Right ventricle myocardium superior (tissue), 1 donor: Measurements from ENCODE around the gene SYK. TPM values are rescaled to one million over a fixed set of nuclear protein-coding genes. Genes with fewer than 3 reads are reported as not detected.
A peak's percentile ranks its signal among the peaks of the same experiment; 100 is the strongest.

ENCODE experiments used
- ATAC-seq: fragments of 200-7000 bp; cut with Tn5 transposase; one replicate; pipeline ENCODE4 v1.9.1; 2020; ENCODE audit warnings: mild to moderate bottlenecking; ENCODE audit not compliant: poor library complexity
- DNase-seq: peaks from one replicate; pipeline ENCODE4 v3.0.0-alpha.2; 2020
- intact Hi-C: fragments of 100-400 bp; cut with DNase I; formaldehyde crosslinking; loops from one replicate; pipeline ENCODE4 v1.11.2; 2022
- total RNA-seq: library from RNA; stranded (reverse); fragmentation: NEBNext Ultra II Directional; extraction: Animal tissue kit (Norgen Biotek cat#: 25700); gene quantifications from one replicate; pipeline ENCODE4 v1.2.1, GENCODE V29; 2021
- donor health status: DM: no; HTN: yes; CAD: no; lungs with severe emphysema.

Gene SYK
- total RNA-seq, 1 donor from 2014 or later = 6.5 TPM

GRCh38 chr9:90909747-90910283 lies 108.2 kb downstream of the SYK start:
- DNase-seq (no peak), ATAC-seq (no peak)
- intact Hi-C loops = loop anchor here (10.0 kb wide), 1 partner anchor 775 kb away; no protein-coding TSS in a partner anchor

GRCh38 chr9:90914196-90914595 lies 112.6 kb downstream of the SYK start:
- intact Hi-C loops = loop anchor here (10.0 kb wide), 1 partner anchor 771 kb away; no protein-coding TSS in a partner anchor
- no peak for ATAC-seq
- DNase-seq = no peak

GRCh38 chr9:90914868-90915483 lies 113.4 kb downstream of the SYK start:
- peak; percentile 93 for ATAC-seq

GRCh38 chr9:90915693-90916092 lies 114.1 kb downstream of the SYK start:
- ATAC-seq = no peak
- intact Hi-C loops = loop anchor here (5.0 to 10.0 kb wide), 2 partner anchors 512 to 769 kb away; no protein-coding TSS in a partner anchor
- no peak for DNase-seq

More at GRCh38 chr9:90914868-90915483, 113.4 kb downstream of the SYK start:
- intact Hi-C loops = loop anchor here (5.0 to 10.0 kb wide), 2 partner anchors 512 to 770 kb away; no protein-coding TSS in a partner anchor
- peak; percentile 75 for DNase-seq

GRCh38 chr9:90916147-90916734 lies 114.6 kb downstream of the SYK start:
- ATAC-seq (no peak), DNase-seq (no peak)
- intact Hi-C loops = loop anchor here (5.0 to 10.0 kb wide), 2 partner anchors 511 to 769 kb away; no protein-coding TSS in a partner anchor

- ATAC-seq = peak; percentile 81
- peak; percentile 77 for DNase-seq
- intact Hi-C loops = loop anchor here (5.0 to 10.0 kb wide), 2 partner anchors 507 to 765 kb away; no protein-coding TSS in a partner anchor
Observed at GRCh38 chr9:90919883-90920282, 118.3 kb downstream of the SYK start.

- intact Hi-C loops = no loop called here
- DNase-seq (peak; percentile 91), ATAC-seq (peak; percentile 96)
Observed at GRCh38 chr9:90921104-90921503, 119.5 kb downstream of the SYK start.

- intact Hi-C loops = no loop called here
- no peak for ATAC-seq
Observed at GRCh38 chr9:90921969-90922368, 120.3 kb downstream of the SYK start.

GRCh38 chr9:90925581-90926257 lies 124.1 kb downstream of the SYK start:
- DNase-seq (no peak), ATAC-seq (no peak)
- intact Hi-C loops = no loop called here

More at GRCh38 chr9:90921969-90922368, 120.3 kb downstream of the SYK start:
- DNase-seq = no peak

- DNase-seq = no peak
- intact Hi-C loops = no loop called here
- no peak for ATAC-seq
Observed at GRCh38 chr9:90926936-90927335, 125.3 kb downstream of the SYK start.

- intact Hi-C loops = no loop called here
- DNase-seq (no peak), ATAC-seq (no peak)
Observed at GRCh38 chr9:90927496-90927895, 125.9 kb downstream of the SYK start.

- no peak for ATAC-seq
- intact Hi-C loops = no loop called here
- DNase-seq = no peak
Observed at GRCh38 chr9:90929626-90930025, 128.0 kb downstream of the SYK start.

- no peak for ATAC-seq
- DNase-seq = no peak
- intact Hi-C loops = no loop called here
Observed at GRCh38 chr9:90933468-90933867, 131.8 kb downstream of the SYK start.

- DNase-seq (no peak), ATAC-seq (no peak)
- intact Hi-C loops = no loop called here
Observed at GRCh38 chr9:90939351-90939750, 137.7 kb downstream of the SYK start.

- ATAC-seq (no peak), DNase-seq (no peak)
- intact Hi-C loops = no loop called here
Observed at GRCh38 chr9:90940280-90940679, 138.7 kb downstream of the SYK start.

- intact Hi-C loops = no loop called here
- DNase-seq (no peak), ATAC-seq (no peak)
Observed at GRCh38 chr9:90941661-90942060, 140.0 kb downstream of the SYK start.

- ATAC-seq = no peak
- intact Hi-C loops = no loop called here
- no peak for DNase-seq
Observed at GRCh38 chr9:90942555-90942954, 140.9 kb downstream of the SYK start.

GRCh38 chr9:90943341-90943740 lies 141.7 kb downstream of the SYK start:
- intact Hi-C loops = no loop called here
- DNase-seq (no peak), ATAC-seq (no peak)

- no peak for DNase-seq
- ATAC-seq = no peak
- intact Hi-C loops = no loop called here
Observed at GRCh38 chr9:90945336-90945735, 143.7 kb downstream of the SYK start.
